Umbilical cord (tissue), 2 donors: Measurements from ENCODE around the gene MACC1. TPM values are rescaled to one million over a fixed set of nuclear protein-coding genes. Genes with fewer than 3 reads are reported as not detected.

Source experiments
- DNase-seq: peaks from one replicate; pipeline ENCODE4 v3.0.0-alpha.2; 2015; ENCODE audit warnings: low spot score
- total RNA-seq: library from RNA; depleted of rRNA; stranded (reverse); fragments of >200 nt; gene quantifications from one replicate; pipeline ENCODE4 v1.2.3, GENCODE V29; 2014; ENCODE audit warnings: low replicate concordance; ENCODE audit not compliant: insufficient read depth

Gene MACC1
- total RNA-seq = 3.1 TPM

- DNase-seq = peak; percentile 59
Measured at GRCh38 chr7:20217193-20217948, at the start of gene MACC1. TSS of gene MACC1 (minus strand) at chr7:20217384. CDS start at chr7:20161862, 55,522 bp downstream.

GRCh38 chr7:20264623-20265022 lies 47.4 kb upstream of the MACC1 start:
- no peak for DNase-seq

GRCh38 chr7:20260223-20260622 lies 43.0 kb upstream of the MACC1 start:
- peak; percentile 36 for DNase-seq

- DNase-seq = no peak
Measured at GRCh38 chr7:20257212-20257611, 40.0 kb upstream of the MACC1 start.

- DNase-seq = no peak
Measured at GRCh38 chr7:20249920-20250319, 32.7 kb upstream of the MACC1 start.

- no peak for DNase-seq
Measured at GRCh38 chr7:20249376-20249775, 32.2 kb upstream of the MACC1 start.

- no peak for DNase-seq
Measured at GRCh38 chr7:20246236-20246635, 29.1 kb upstream of the MACC1 start.

- DNase-seq = peak; percentile 83
Measured at GRCh38 chr7:20244334-20245120, 27.3 kb upstream of the MACC1 start.

- no peak for DNase-seq
Measured at GRCh38 chr7:20241911-20242261, 24.7 kb upstream of the MACC1 start.

GRCh38 chr7:20241194-20241910 lies 24.2 kb upstream of the MACC1 start:
- no peak for DNase-seq

GRCh38 chr7:20240080-20240926 lies 23.1 kb upstream of the MACC1 start:
- DNase-seq = no peak

- DNase-seq = no peak
Measured at GRCh38 chr7:20238754-20239324, 21.7 kb upstream of the MACC1 start.

GRCh38 chr7:20238194-20238753 lies 21.1 kb upstream of the MACC1 start:
- DNase-seq = no peak

- no peak for DNase-seq
Measured at GRCh38 chr7:20237464-20238193, 20.4 kb upstream of the MACC1 start.

GRCh38 chr7:20236790-20237189 lies 19.6 kb upstream of the MACC1 start:
- no peak for DNase-seq

GRCh38 chr7:20236043-20236442 lies 18.9 kb upstream of the MACC1 start:
- DNase-seq = no peak

GRCh38 chr7:20235288-20235687 lies 18.1 kb upstream of the MACC1 start:
- peak; percentile 63 for DNase-seq

GRCh38 chr7:20233362-20233761 lies 16.2 kb upstream of the MACC1 start:
- no peak for DNase-seq

GRCh38 chr7:20232848-20233247 lies 15.7 kb upstream of the MACC1 start:
- no peak for DNase-seq
